Measurements from ENCODE around the gene MDK. TPM values are rescaled to one million over a fixed set of nuclear protein-coding genes. Genes with fewer than 3 reads are reported as not detected.

The MDK gene
- total and polyA plus RNA-seq, 2 donors (not counting 3 experiments of a cell fraction or from before 2014, with no cell fraction given): 331 to 893 TPM

DNA sequence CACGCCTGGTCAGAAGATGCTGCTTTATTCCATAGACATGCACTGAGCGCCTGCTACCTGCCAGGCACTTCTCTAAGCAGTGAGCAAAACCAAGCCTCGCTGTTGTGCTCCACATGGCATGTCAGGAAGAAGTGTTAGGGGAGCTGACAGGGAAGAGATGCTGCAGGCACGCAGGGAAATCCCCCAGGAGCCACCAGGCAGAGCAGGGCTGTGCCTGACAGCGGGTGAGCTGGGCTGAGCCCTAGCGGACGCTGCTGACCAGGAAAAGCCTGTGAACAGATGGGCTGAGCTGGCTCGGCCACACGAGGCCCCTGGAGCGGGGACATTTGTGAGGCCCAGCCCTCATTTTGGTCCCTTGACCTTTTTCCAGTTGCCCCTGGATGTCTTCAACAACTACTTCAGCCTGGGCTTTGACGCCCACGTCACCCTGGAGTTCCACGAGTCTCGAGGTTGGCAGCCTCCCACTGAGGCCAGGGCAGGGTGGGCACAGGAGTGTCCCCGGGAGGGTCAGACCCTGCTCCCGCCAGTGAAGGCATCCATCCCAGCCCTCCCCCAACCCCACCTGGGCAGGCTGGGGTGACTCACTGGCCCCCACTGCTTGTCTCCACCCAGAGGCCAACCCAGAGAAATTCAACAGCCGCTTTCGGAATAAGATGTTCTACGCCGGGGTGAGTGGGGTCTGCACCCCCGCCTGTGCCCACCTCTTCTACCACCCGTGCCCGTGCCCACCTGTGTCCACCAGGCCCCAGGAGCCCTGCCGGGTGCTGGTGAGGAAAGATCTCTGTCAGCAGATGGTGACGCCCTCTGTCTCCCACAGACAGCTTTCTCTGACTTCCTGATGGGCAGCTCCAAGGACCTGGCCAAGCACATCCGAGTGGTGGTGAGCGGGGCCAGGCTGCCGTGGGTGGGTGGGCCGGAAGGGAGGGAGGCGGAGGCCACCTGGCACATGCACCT, 7.4 kb upstream of the MDK start:
- no peak overlapping the region for H3K27ac ChIP-seq (ENCODE audit: insufficient read depth, low read depth, low read length)
- intact Hi-C loops (cut with micrococcal nuclease): no loop called here
- no peak overlapping the region for H3K4me3 ChIP-seq (replicated peaks in 1 of 3; ENCODE audit: insufficient read depth in 1 of 3, low read depth in 1 of 3, low read length in 3 of 3)
- H3K4me2 ChIP-seq (ENCODE audit: insufficient read depth, low read length): no peak overlapping the region
- BruUV-seq (replicated peaks): no TSS peak
- H3K27me3 ChIP-seq (ENCODE audit: control insufficient read depth in 2 of 2, insufficient read depth in 2 of 2, low read length in 2 of 2): no peaks in the 10 kb centered on the region
- no peaks in the 10 kb centered on the region for H4K20me1 ChIP-seq (replicated peaks; ENCODE audit: control insufficient read depth, extremely low read depth, insufficient read depth, low read length)
- ChIA-PET CTCF (interaction anchor here (1.0 kb wide), 1 partner anchor 9 kb away, joined by 3 read pairs; no protein-coding TSS in a partner anchor), POLR2A (no interaction called here)
- H3K9ac ChIP-seq (replicated peaks; ENCODE audit: extremely low read depth, insufficient read depth, low read length): no peak overlapping the region
- no peak overlapping the region for H2AFZ ChIP-seq (ENCODE audit: low read depth, low read length)
- no peaks in the 10 kb centered on the region for H3K9me3 ChIP-seq (replicated peaks; ENCODE audit: control insufficient read depth, insufficient read depth, low read length)
- no peaks in the 10 kb centered on the region for H3K79me2 ChIP-seq (ENCODE audit: control insufficient read depth, insufficient read depth, low read length)
- H3K9me1 ChIP-seq (replicated peaks; ENCODE audit: control insufficient read depth, extremely low read depth, insufficient read depth, low read length): no peaks in the 10 kb centered on the region
- TF ChIP-seq, protein P1, sequence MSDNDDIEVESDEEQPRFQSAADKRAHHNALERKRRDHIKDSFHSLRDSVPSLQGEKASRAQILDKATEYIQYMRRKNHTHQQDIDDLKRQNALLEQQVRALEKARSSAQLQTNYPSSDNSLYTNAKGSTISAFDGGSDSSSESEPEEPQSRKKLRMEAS (IDR thresholded peaks at IDR 0.05; ENCODE audit: insufficient read depth, insufficient read length): no peak
- TF ChIP-seq EZH2 (IDR thresholded peaks at IDR 0.05; ENCODE audit: borderline replicate concordance, low read depth, low read length, severe bottlenecking): no peak
- TF ChIP-seq POLR2AphosphoS5 (IDR thresholded peaks at IDR 0.05; ENCODE audit: insufficient read depth, low read depth, low read length): no peak
- TF ChIP-seq MYC (IDR thresholded peaks at IDR 0.05; ENCODE audit: low read depth, low read length): no peak
- TF ChIP-seq, protein P2, sequence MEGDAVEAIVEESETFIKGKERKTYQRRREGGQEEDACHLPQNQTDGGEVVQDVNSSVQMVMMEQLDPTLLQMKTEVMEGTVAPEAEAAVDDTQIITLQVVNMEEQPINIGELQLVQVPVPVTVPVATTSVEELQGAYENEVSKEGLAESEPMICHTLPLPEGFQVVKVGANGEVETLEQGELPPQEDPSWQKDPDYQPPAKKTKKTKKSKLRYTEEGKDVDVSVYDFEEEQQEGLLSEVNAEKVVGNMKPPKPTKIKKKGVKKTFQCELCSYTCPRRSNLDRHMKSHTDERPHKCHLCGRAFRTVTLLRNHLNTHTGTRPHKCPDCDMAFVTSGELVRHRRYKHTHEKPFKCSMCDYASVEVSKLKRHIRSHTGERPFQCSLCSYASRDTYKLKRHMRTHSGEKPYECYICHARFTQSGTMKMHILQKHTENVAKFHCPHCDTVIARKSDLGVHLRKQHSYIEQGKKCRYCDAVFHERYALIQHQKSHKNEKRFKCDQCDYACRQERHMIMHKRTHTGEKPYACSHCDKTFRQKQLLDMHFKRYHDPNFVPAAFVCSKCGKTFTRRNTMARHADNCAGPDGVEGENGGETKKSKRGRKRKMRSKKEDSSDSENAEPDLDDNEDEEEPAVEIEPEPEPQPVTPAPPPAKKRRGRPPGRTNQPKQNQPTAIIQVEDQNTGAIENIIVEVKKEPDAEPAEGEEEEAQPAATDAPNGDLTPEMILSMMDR (IDR thresholded peaks at IDR 0.05; ENCODE audit: extremely low read depth in 1 of 2, insufficient read depth in 1 of 2, low read depth in 1 of 2, low read length in 2 of 2): no peak
- TF ChIP-seq GATA2 (IDR thresholded peaks at IDR 0.05; ENCODE audit: insufficient read depth, insufficient read length, low read depth, low read length): no peak
- no peak for TF ChIP-seq FOS (IDR thresholded peaks at IDR 0.05; ENCODE audit: borderline replicate concordance, insufficient read depth, low read length)
- no peak for TF ChIP-seq JUN (IDR thresholded peaks at IDR 0.05; ENCODE audit: borderline replicate concordance, insufficient read depth, insufficient read length, low read depth)
- no peak for TF ChIP-seq POLR2A (IDR thresholded peaks at IDR 0.05; ENCODE audit: low read depth, low read length)
- H3K4me1 ChIP-seq (ENCODE audit: control insufficient read depth, extremely low read depth, insufficient read depth, low read length): no peaks in the 10 kb centered on the region
- peaks cover 3 to 47% of the 10 kb centered on the region in 2 experiments for H3K36me3 ChIP-seq (ENCODE audit: control insufficient read depth in 2 of 2, extremely low read depth in 1 of 2, insufficient read depth in 2 of 2, low read length in 2 of 2)
- dilution Hi-C loops (cut with MboI; ENCODE audit: extremely low pct_ligation_motif_present, low sequenced_read_pairs): no loop called here
- no peak for FAIRE-seq
- DNase-seq (ENCODE audit: low read depth, low spot score): no peak
